ENCODE data around the gene PTN. TPM values are rescaled to one million over a fixed set of nuclear protein-coding genes. Genes with fewer than 3 reads are reported as not detected.

The PTN gene
- total RNA-seq, 1 donor from 2014 or later = 228 TPM

GRCh38 chr7:137328373-137329120, 15.0 kb downstream of the PTN start:
- Mint-ChIP-seq H3K36me3 (ENCODE audit: low read depth) (peaks cover 59% of the 10 kb centered on the region), H3K4me1 (peaks cover 75% of the 10 kb centered on the region), H3K27ac (ENCODE audit: unreplicated experiment) (peak overlapping the region; percentile 85), H3K27me3 (ENCODE audit: low read depth) (no peaks in the 10 kb centered on the region), H3K9me3 (peaks cover 8% of the 10 kb centered on the region), H3K4me3 (peak overlapping the region; percentile 24)
- TF ChIP-seq CTCF (conservative IDR thresholded peaks at IDR 0.05) = no peak
- no peak for DNase-seq (ENCODE audit: low read depth, low spot score)

- Mint-ChIP-seq H3K9me3 (peaks cover 13% of the 10 kb centered on the region), H3K4me1 (peaks cover 67% of the 10 kb centered on the region)
Observed at GRCh38 chr7:137325927-137326326, 17.6 kb downstream of the PTN start.

DNA sequence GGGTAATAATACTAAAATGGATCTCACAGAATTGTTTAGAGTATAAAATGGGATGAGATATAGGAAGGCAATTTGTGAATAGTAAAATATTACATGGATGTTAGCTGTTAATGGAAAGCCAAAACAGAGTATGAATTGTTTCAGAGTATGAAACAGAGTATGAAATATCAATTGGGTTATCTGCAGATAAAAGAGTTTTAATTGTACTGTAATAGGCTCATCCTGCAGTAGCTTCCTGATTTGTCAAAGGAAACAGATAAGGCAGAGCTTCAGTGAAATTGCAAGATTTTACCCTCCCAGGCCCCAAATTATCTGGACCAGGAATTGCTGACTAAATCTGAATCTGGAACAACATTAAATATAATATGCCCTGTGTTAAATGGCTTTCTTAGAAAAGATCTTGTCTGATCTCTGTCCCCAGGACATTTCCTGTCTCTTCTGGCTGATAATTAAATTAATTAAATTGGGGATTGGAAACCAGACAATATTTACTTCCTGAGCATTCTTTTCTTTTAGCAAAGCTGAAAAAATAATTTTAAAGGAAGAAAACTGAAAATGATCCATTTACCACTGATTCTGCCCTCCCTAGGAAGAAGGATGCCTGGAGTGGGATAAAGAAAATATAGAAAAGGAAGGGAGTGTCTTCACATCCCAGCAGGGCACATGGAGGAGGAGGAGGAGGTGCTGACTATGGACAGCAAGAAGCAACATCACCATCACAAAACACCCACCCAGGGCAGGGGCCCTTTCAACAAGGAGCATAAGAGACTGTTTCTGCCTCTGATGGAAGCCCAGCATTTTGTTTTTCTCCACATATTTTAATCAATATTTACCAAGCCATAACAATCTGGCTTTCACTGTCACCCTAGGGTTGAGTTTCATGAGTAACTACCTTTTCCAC, 18.5 kb downstream of the PTN start:
- peaks cover 53% of the 10 kb centered on the region for H3K36me3 Mint-ChIP-seq (ENCODE audit: low read depth)
- TF ChIP-seq CTCF (conservative IDR thresholded peaks at IDR 0.05) = no peak
- peaks cover 13% of the 10 kb centered on the region for H3K9me3 Mint-ChIP-seq
- H3K4me3 Mint-ChIP-seq = no peak overlapping the region
- peak overlapping the region; percentile 7 for H3K27ac Mint-ChIP-seq (ENCODE audit: unreplicated experiment)
- peaks cover 71% of the 10 kb centered on the region for H3K4me1 Mint-ChIP-seq
- DNase-seq (ENCODE audit: low read depth, low spot score) = no peak
- no peaks in the 10 kb centered on the region for H3K27me3 Mint-ChIP-seq (ENCODE audit: low read depth)

More at GRCh38 chr7:137325927-137326326, 17.6 kb downstream of the PTN start:
- no peaks in the 10 kb centered on the region for H3K27me3 Mint-ChIP-seq (ENCODE audit: low read depth)
- DNase-seq (ENCODE audit: low read depth, low spot score) = no peak
- H3K27ac Mint-ChIP-seq (ENCODE audit: unreplicated experiment) = peak overlapping the region; percentile 17
- no peak overlapping the region for H3K4me3 Mint-ChIP-seq
- TF ChIP-seq CTCF (conservative IDR thresholded peaks at IDR 0.05) = no peak
- H3K36me3 Mint-ChIP-seq (ENCODE audit: low read depth) = peaks cover 57% of the 10 kb centered on the region

DNA sequence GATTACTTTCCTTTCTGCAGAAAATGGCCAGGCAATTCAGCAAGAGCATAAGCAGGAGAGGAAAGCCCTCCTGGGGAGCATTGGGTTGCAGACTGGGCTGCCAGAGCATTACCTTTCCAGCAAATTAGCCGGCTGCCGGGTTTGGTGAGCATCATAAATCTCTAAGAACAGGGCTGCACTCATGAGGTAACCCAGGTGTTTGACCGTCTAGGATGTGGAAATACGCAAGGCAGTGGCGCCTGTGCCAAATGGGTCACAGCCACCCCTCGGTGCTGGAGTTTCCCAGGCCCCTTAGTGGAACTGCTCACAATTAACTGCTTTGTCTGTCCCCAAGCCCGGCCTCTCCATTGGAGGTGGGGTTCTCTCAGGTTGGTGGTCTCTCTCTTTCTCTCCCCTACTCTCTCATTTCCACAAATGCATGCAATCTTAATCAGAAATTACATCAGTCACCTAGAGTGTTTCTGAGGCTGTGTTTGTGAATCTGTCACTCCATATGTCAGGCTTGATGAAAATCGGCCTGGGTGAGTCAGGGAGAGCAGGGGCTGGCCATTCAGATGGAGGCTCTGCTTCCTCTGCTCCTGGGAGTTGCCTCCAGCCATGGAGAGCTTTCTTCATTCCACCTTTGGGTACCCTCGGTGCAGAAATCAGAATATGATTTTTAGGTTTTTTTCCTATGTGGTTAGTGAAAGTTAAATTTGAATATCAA, 26.7 kb downstream of the PTN start:
- Mint-ChIP-seq H3K4me1 (peaks cover 57% of the 10 kb centered on the region), H3K27me3 (ENCODE audit: low read depth) (no peaks in the 10 kb centered on the region), H3K9me3 (no peaks in the 10 kb centered on the region), H3K27ac (ENCODE audit: unreplicated experiment) (peak overlapping the region; percentile 3), H3K4me3 (no peak overlapping the region), H3K36me3 (ENCODE audit: low read depth) (peaks cover 30% of the 10 kb centered on the region)
- TF ChIP-seq CTCF (conservative IDR thresholded peaks at IDR 0.05) = no peak
- no peak for DNase-seq (ENCODE audit: low read depth, low spot score)

DNA sequence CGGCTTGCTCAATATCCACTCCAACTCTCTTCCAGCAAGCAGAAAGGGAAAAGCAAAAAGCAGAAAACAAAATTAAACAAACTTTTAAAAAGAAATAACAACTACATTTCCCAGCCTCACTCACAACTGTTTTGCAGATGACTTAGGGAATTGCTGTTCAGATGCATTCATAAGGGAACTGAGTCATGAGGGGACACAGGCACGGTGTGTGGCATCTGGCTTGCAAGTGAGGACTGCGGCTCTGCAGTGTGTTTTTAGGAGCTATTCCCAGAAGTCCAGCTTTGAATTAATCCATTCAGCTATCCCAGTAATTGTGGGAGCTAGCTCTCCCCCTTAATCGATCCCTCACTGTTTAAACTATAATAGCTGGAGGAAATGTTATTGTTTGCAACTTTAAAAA, 30.3 kb downstream of the PTN start:
- Mint-ChIP-seq H3K4me1 (peaks cover 52% of the 10 kb centered on the region), H3K27ac (ENCODE audit: unreplicated experiment) (peak overlapping the region; percentile 84), H3K9me3 (peaks cover 11% of the 10 kb centered on the region), H3K36me3 (ENCODE audit: low read depth) (peaks cover 43% of the 10 kb centered on the region), H3K4me3 (peak overlapping the region; percentile 29), H3K27me3 (ENCODE audit: low read depth) (no peaks in the 10 kb centered on the region)
- TF ChIP-seq CTCF (conservative IDR thresholded peaks at IDR 0.05) = no peak
- DNase-seq (ENCODE audit: low read depth, low spot score) = no peak

Measured in neural crest cell (in vitro differentiated cells).